IMR-90 (cell line): ENCODE results near the gene BRD4. TPM values are rescaled to one million over a fixed set of nuclear protein-coding genes. Genes with fewer than 3 reads are reported as not detected.

Experiments
- ATAC-seq: fragments of 200-7000 bp; cut with Tn5 transposase; 2 replicates; pipeline ENCODE4 v1.9.1; 2020; ENCODE audit warnings: low read depth, mild to moderate bottlenecking, moderate library complexity
- BruUV-seq: library from RNA; stranded (reverse); fragments of 400-500 nt; replicated peaks from 2 replicates; lab custom pipeline; 2021; lab: Mats Ljungman, UMichigan
- CTCF ChIA-PET: fragments of 300-600 bp; formaldehyde crosslinking; extraction: SDS; loops from one replicate; lab custom pipeline; 2021; ENCODE audit warnings: antibody characterized with exemption; lab: Yijun Ruan, JAX
- POLR2A ChIA-PET: fragments of 300-600 bp; sonication (Branson Sonifier 250); formaldehyde crosslinking; loops from one replicate; lab custom pipeline; 2022; ENCODE audit warnings: antibody characterized with exemption; ENCODE audit not compliant: unreplicated experiment; lab: Charles Lee
- DNase-seq: peaks from one replicate; pipeline ENCODE4 v3.0.0; 2013
- H2AFZ ChIP-seq: replicated peaks from 2 replicates; pipeline ENCODE3; 2013; ENCODE audit warnings: low read length, mild to moderate bottlenecking; ENCODE audit not compliant: poor library complexity
- H2AK5ac ChIP-seq: 2 replicates; pipeline ENCODE4 v1.6.1; 2013; ENCODE audit warnings: low read depth, low read length, inconsistent platforms
- H2AK9ac ChIP-seq: replicated peaks from 2 replicates; pipeline ENCODE3; 2013; ENCODE audit warnings: mild to moderate bottlenecking, low read depth, low read length, moderate library complexity; ENCODE audit not compliant: poor library complexity
- H2BK120ac ChIP-seq: 2 replicates; pipeline ENCODE4 v1.6.1; 2013; ENCODE audit warnings: low read depth, low read length, inconsistent platforms
- H2BK15ac ChIP-seq: 3 replicates; pipeline ENCODE4 v1.6.1; 2013; ENCODE audit warnings: low read depth, low read length, inconsistent platforms
- H2BK20ac ChIP-seq: 2 replicates; pipeline ENCODE4 v1.6.1; 2013; ENCODE audit warnings: low read depth, mild to moderate bottlenecking, inconsistent platforms, low read length, moderate library complexity
- H2BK5ac ChIP-seq: 2 replicates; pipeline ENCODE4 v1.6.1; 2013; ENCODE audit warnings: mild to moderate bottlenecking, low read depth, low read length, inconsistent platforms; ENCODE audit not compliant: poor library complexity, severe bottlenecking
- H3K14ac ChIP-seq: replicated peaks from 2 replicates; pipeline ENCODE4 v1.6.1; 2013; ENCODE audit warnings: low read depth, low read length, inconsistent platforms
- H3K18ac ChIP-seq: 2 replicates; pipeline ENCODE4 v1.6.1; 2013; ENCODE audit warnings: low read depth, low read length, control low read depth
- H3K23ac ChIP-seq: 2 replicates; pipeline ENCODE4 v1.6.1; 2013; ENCODE audit warnings: low read depth, low read length, inconsistent platforms
- H3K27ac ChIP-seq: 2 replicates; pipeline ENCODE4 v1.5.1; 2013; ENCODE audit warnings: mild to moderate bottlenecking, control low read depth, low read length; ENCODE audit not compliant: insufficient read depth
- H3K27me3 ChIP-seq: 2 replicates; pipeline ENCODE4 v1.6.1; 2013; ENCODE audit warnings: low read length; ENCODE audit not compliant: control insufficient read depth, insufficient read depth
- H3K36me3 ChIP-seq: 2 replicates; pipeline ENCODE4 v1.6.1; 2013; ENCODE audit warnings: low read length, mixed read lengths; ENCODE audit not compliant: control insufficient read depth, insufficient read depth
- H3K4ac ChIP-seq: 2 replicates; pipeline ENCODE4 v1.6.1; 2013; ENCODE audit warnings: low read depth, low read length, inconsistent platforms
- H3K4me1 ChIP-seq: 2 replicates; pipeline ENCODE4 v1.6.1; 2013; ENCODE audit warnings: low read length, mixed read lengths; ENCODE audit not compliant: control insufficient read depth, insufficient read depth
- H3K4me2 ChIP-seq: 2 replicates; pipeline ENCODE4 v1.6.1; 2013; ENCODE audit warnings: low read depth, mild to moderate bottlenecking, control low read depth, low read length, moderate library complexity
- H3K4me3 ChIP-seq: 2 replicates; pipeline ENCODE4 v1.5.1; 2013; ENCODE audit warnings: low read depth, mild to moderate bottlenecking, control low read depth, low read length, moderate library complexity; ENCODE audit not compliant: insufficient read depth
- H3K56ac ChIP-seq: 2 replicates; pipeline ENCODE4 v1.6.1; 2013; ENCODE audit warnings: low read length, inconsistent platforms; ENCODE audit not compliant: insufficient read depth; ENCODE audit errors: extremely low read depth
- H3K79me1 ChIP-seq, 2 experiments: 2 replicates each; pipeline ENCODE4 v1.6.1; 2013; ENCODE audit warnings: low read length in 2 of 2, inconsistent platforms in 1 of 2, low read depth in 1 of 2
- H3K9ac ChIP-seq: 2 replicates; pipeline ENCODE4 v1.6.1; 2013; ENCODE audit warnings: low read depth, low read length, control low read depth
- H3K9me1 ChIP-seq: 2 replicates; pipeline ENCODE4 v1.6.1; 2013; ENCODE audit warnings: low read length, inconsistent platforms; ENCODE audit not compliant: insufficient read depth
- H3K9me3 ChIP-seq: 2 replicates; pipeline ENCODE4 v1.6.1; 2013; ENCODE audit warnings: low read length; ENCODE audit not compliant: control insufficient read depth, insufficient read depth
- H4K20me1 ChIP-seq: 2 replicates; pipeline ENCODE4 v1.6.1; 2013; ENCODE audit warnings: low read length, inconsistent platforms; ENCODE audit not compliant: insufficient read depth
- H4K5ac ChIP-seq: 2 replicates; pipeline ENCODE4 v1.6.1; 2013; ENCODE audit warnings: mild to moderate bottlenecking, low read depth, low read length, control low read depth
- H4K8ac ChIP-seq, 2 experiments: 2 replicates each; pipeline ENCODE4 v1.6.1; 2013; ENCODE audit warnings: low read depth in 2 of 2, low read length in 2 of 2, control low read depth in 1 of 2, inconsistent platforms in 1 of 2
- H4K91ac ChIP-seq: 2 replicates; pipeline ENCODE4 v1.6.1; 2013; ENCODE audit warnings: low read depth, low read length, inconsistent platforms; ENCODE audit not compliant: insufficient read depth
- BHLHE40 ChIP-seq: fragments of 150-350 bp; IDR thresholded peaks from 2 replicates; pipeline ENCODE4 v1.6.1; 2016; ENCODE audit warnings: mild to moderate bottlenecking, low read depth, low read length
- CEBPB ChIP-seq: IDR thresholded peaks from 2 replicates; pipeline ENCODE4 v1.6.1; 2012; ENCODE audit warnings: low read depth, low read length, improper control_type of control experiment
- CHD1 ChIP-seq: IDR thresholded peaks from 2 replicates; pipeline ENCODE4 v1.6.1; 2012; ENCODE audit warnings: low read depth, low read length, improper control_type of control experiment
- FOS ChIP-seq: fragments of 150-350 bp; IDR thresholded peaks from 2 replicates; pipeline ENCODE4 v1.6.1; 2016; ENCODE audit warnings: low read depth, low read length
- MAFK ChIP-seq: IDR thresholded peaks from 2 replicates; pipeline ENCODE4 v1.6.1; 2012; ENCODE audit warnings: low read depth, low read length, improper control_type of control experiment
- MAZ ChIP-seq: IDR thresholded peaks from 2 replicates; pipeline ENCODE4 v1.6.1; 2012; ENCODE audit warnings: low read depth, mild to moderate bottlenecking, low read length, improper control_type of control experiment, moderate library complexity, borderline replicate concordance
- MXI1 ChIP-seq: IDR thresholded peaks from 2 replicates; pipeline ENCODE4 v1.6.1; 2012; ENCODE audit warnings: low read depth, mild to moderate bottlenecking, low read length, moderate library complexity, borderline replicate concordance
- NFE2L2 ChIP-seq: fragments of 150-350 bp; IDR thresholded peaks from 2 replicates; pipeline ENCODE4 v1.6.1; 2016; ENCODE audit warnings: low read depth, mild to moderate bottlenecking, low read length
- POLR2A ChIP-seq: IDR thresholded peaks from 2 replicates; pipeline ENCODE4 v1.6.1; 2012; ENCODE audit warnings: mild to moderate bottlenecking, low read depth, low read length
- RAD21 ChIP-seq: IDR thresholded peaks from 2 replicates; pipeline ENCODE4 v1.6.1; 2012; ENCODE audit warnings: low read length, improper control_type of control experiment
- RCOR1 ChIP-seq: IDR thresholded peaks from 2 replicates; pipeline ENCODE4 v1.6.1; 2012; ENCODE audit warnings: mild to moderate bottlenecking, low read length, improper control_type of control experiment; ENCODE audit not compliant: insufficient replicate concordance
- RFX5 ChIP-seq: IDR thresholded peaks from 2 replicates; pipeline ENCODE4 v1.8.0; 2012; ENCODE audit warnings: low read depth, mild to moderate bottlenecking, low read length, moderate library complexity
- SMC3 ChIP-seq: fragments of 150-350 bp; IDR thresholded peaks from 2 replicates; pipeline ENCODE4 v1.6.1; 2016; ENCODE audit warnings: low read depth, mild to moderate bottlenecking, antibody characterized with exemption, low read length, moderate library complexity
- WGBS, 2 experiments: methylation state at CpG; one replicate each; pipeline versions ENCODE4 v1.1.5 to v1.1.7; 2013; ENCODE audit warnings: missing lambda C conversion rate in 2 of 2; ENCODE audit not compliant: insufficient read length in 1 of 2; ENCODE audit errors: extremely low coverage in 2 of 2; 5-methylcytosine and 5-hydroxymethylcytosine counted together
- dilution Hi-C: fragments of 300-500 bp; cut with HindIII; formaldehyde crosslinking; loops from one replicate; pipeline ENCODE4 v1.14.3; 2018; ENCODE audit warnings: low sequenced_read_pairs; ENCODE audit not compliant: unreplicated experiment
- in situ Hi-C: fragments of 300-500 bp; cut with MboI; formaldehyde crosslinking; loops from 3 replicates; pipeline ENCODE4 v1.14.3; 2019; ENCODE audit warnings: low sequenced_read_pairs, inconsistent platforms, mixed read lengths
- intact Hi-C: fragments of 100-400 bp; cut with micrococcal nuclease; formaldehyde crosslinking; loops from 2 replicates; pipeline ENCODE4 v1.10.0; 2022
- polyA plus RNA-seq, 3 experiments: library from polyadenylated mRNA; depleted of rRNA; stranded (reverse); fragments of >200 nt; gene quantifications; 2 replicates each; pipeline ENCODE4 v1.2.3, GENCODE V29; 2012; ENCODE audit warnings: low replicate concordance in 1 of 3
- total RNA-seq: library from RNA; depleted of rRNA; stranded (reverse); fragments of >200 nt; gene quantifications from 2 replicates; pipeline ENCODE4 v1.2.3, GENCODE V29; 2012
- TF ChIP-seq, protein P1 (sequence below): fragments of 150-350 bp; IDR thresholded peaks from 2 replicates; pipeline ENCODE4 v1.6.1; 2016; ENCODE audit warnings: low read depth, mild to moderate bottlenecking, low read length, moderate library complexity, borderline replicate concordance
- TF ChIP-seq, protein P2 (sequence below): fragments of 150-350 bp; IDR thresholded peaks from 2 replicates; pipeline ENCODE4 v1.6.1; 2017; ENCODE audit warnings: mild to moderate bottlenecking, antibody characterized with exemption, low read length, low read depth
- TF ChIP-seq, protein P3 (sequence below): conservative IDR thresholded peaks from 2 replicates; pipeline ENCODE4 v1.5.1; 2012; ENCODE audit warnings: mild to moderate bottlenecking, low read depth, low read length, improper control_type of control experiment

The BRD4 gene
- total and polyA plus RNA-seq, 2 of the 4 experiments (the other 2 are of a cell fraction), result 7.0 to 21.1 TPM

DNA sequence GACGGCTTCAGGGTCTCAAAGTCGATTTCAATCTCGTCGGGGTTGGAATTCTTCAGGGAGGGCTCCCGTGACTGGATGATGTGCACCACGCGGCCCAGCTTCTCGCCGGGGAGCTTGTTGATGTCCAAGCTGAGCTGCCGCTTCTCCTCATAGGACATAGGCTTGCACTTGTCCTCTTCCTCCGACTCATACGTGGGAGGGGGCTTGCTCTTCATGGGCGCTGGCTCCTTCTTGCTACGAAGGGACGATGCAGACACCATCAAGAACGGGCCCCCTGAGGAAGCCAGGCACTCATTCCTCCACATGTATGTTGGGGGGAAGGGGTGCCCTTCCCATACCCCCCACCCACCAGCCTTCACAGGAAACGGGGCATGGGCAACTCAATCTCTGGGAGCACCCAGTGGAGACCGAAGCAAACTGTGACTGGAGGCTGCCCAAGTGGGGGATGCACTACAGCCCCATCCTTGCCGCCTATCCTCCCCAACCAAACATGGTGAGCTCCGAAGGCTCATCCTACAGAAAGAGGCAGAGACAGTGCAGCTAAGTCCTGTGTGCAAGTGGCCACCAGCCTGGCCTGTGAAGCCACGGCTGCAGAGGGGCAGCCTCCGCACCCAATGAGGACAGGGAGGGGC, 76.9 kb downstream of the BRD4 start:
- H2AK9ac ChIP-seq, result no peak overlapping the region
- no peak overlapping the region for H2AK5ac ChIP-seq
- H3K56ac ChIP-seq, result no peak overlapping the region
- no peak overlapping the region for H3K4ac ChIP-seq
- ATAC-seq (no peak), DNase-seq (no peak)
- TSS peak; percentile 93 for BruUV-seq
- H3K9ac ChIP-seq, result no peak overlapping the region
- peaks cover 19% of the 10 kb centered on the region for H3K4me1 ChIP-seq
- POLR2A ChIA-PET, result no interaction called here
- H3K4me3 ChIP-seq, result no peak overlapping the region
- peaks cover 40 to 94% of the 10 kb centered on the region in 2 experiments for H3K79me1 ChIP-seq
- H2BK5ac ChIP-seq, result no peak overlapping the region
- no peak overlapping the region for H2BK20ac ChIP-seq
- H3K18ac ChIP-seq, result no peak overlapping the region
- WGBS, 2 experiments, result 90% methylated on average over 12 of the region's 22 CpGs; no CpG with 5 or more reads in 1 of the 2 experiments
- H3K27me3 ChIP-seq, result no peaks in the 10 kb centered on the region
- TF ChIP-seq MAFK, result no peak
- no peak for TF ChIP-seq BHLHE40
- no peak for TF ChIP-seq RFX5
- TF ChIP-seq, protein P1, sequence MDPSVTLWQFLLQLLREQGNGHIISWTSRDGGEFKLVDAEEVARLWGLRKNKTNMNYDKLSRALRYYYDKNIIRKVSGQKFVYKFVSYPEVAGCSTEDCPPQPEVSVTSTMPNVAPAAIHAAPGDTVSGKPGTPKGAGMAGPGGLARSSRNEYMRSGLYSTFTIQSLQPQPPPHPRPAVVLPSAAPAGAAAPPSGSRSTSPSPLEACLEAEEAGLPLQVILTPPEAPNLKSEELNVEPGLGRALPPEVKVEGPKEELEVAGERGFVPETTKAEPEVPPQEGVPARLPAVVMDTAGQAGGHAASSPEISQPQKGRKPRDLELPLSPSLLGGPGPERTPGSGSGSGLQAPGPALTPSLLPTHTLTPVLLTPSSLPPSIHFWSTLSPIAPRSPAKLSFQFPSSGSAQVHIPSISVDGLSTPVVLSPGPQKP, result no peak
- no peak for TF ChIP-seq RAD21
- no peak for TF ChIP-seq MXI1
- no peak for TF ChIP-seq SMC3
- no peak for TF ChIP-seq NFE2L2
- no peak for TF ChIP-seq FOS
- TF ChIP-seq MAZ, result no peak
- TF ChIP-seq POLR2A, result no peak
- no peak for TF ChIP-seq CEBPB
- TF ChIP-seq RCOR1, result no peak
- TF ChIP-seq CHD1, result no peak
- TF ChIP-seq, protein P2, sequence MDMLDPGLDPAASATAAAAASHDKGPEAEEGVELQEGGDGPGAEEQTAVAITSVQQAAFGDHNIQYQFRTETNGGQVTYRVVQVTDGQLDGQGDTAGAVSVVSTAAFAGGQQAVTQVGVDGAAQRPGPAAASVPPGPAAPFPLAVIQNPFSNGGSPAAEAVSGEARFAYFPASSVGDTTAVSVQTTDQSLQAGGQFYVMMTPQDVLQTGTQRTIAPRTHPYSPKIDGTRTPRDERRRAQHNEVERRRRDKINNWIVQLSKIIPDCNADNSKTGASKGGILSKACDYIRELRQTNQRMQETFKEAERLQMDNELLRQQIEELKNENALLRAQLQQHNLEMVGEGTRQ, result no peak
- TF ChIP-seq, protein P3, sequence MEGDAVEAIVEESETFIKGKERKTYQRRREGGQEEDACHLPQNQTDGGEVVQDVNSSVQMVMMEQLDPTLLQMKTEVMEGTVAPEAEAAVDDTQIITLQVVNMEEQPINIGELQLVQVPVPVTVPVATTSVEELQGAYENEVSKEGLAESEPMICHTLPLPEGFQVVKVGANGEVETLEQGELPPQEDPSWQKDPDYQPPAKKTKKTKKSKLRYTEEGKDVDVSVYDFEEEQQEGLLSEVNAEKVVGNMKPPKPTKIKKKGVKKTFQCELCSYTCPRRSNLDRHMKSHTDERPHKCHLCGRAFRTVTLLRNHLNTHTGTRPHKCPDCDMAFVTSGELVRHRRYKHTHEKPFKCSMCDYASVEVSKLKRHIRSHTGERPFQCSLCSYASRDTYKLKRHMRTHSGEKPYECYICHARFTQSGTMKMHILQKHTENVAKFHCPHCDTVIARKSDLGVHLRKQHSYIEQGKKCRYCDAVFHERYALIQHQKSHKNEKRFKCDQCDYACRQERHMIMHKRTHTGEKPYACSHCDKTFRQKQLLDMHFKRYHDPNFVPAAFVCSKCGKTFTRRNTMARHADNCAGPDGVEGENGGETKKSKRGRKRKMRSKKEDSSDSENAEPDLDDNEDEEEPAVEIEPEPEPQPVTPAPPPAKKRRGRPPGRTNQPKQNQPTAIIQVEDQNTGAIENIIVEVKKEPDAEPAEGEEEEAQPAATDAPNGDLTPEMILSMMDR, result no peak
- no peak overlapping the region for H4K91ac ChIP-seq
- H4K20me1 ChIP-seq, result peaks cover 85% of the 10 kb centered on the region
- H3K27ac ChIP-seq, result no peak overlapping the region
- dilution Hi-C loops, result no loop called here
- no peak overlapping the region for H4K8ac ChIP-seq
- H4K5ac ChIP-seq, result no peak overlapping the region
- in situ Hi-C loops, result loop anchor here (10.0 kb wide), 1 partner anchor 141 kb away; no protein-coding TSS in a partner anchor
- H2AFZ ChIP-seq, result no peak overlapping the region
- H3K9me3 ChIP-seq, result no peaks in the 10 kb centered on the region
- H2BK15ac ChIP-seq, result no peak overlapping the region
- intact Hi-C loops, result no loop called here
- H3K9me1 ChIP-seq, result peaks cover 14% of the 10 kb centered on the region
- H3K4me2 ChIP-seq, result no peak overlapping the region
- H2BK120ac ChIP-seq, result no peak overlapping the region
- H3K14ac ChIP-seq, result no peak overlapping the region
- CTCF ChIA-PET, result no interaction called here
- H3K23ac ChIP-seq, result no peak overlapping the region
- H3K36me3 ChIP-seq, result peaks cover 79% of the 10 kb centered on the region
